DMS 273 treated with DMSO at 0.1 percent for 48 hours (cell line): ENCODE measurements around the gene RGS11.

Experiments used
- DNase-seq: peaks from one replicate; lab custom pipeline; 2025; lab: John Stamatoyannopoulos, UW

RGS11 gene

GRCh38 chr16:296806-297510, 21.2 kb upstream of the RGS11 start:
- no peak for DNase-seq

- no peak for DNase-seq
Measured at GRCh38 chr16:296276-296675, 20.5 kb upstream of the RGS11 start.

GRCh38 chr16:293043-293775, 17.5 kb upstream of the RGS11 start:
- DNase-seq = no peak

- no peak for DNase-seq
Measured at GRCh38 chr16:291539-291938, 15.8 kb upstream of the RGS11 start.

- DNase-seq = no peak
Measured at GRCh38 chr16:290681-291405, 15.1 kb upstream of the RGS11 start.

- no peak for DNase-seq
Measured at GRCh38 chr16:290015-290680, 14.4 kb upstream of the RGS11 start.

- no peak for DNase-seq
Measured at GRCh38 chr16:289395-289997, 13.8 kb upstream of the RGS11 start.

GRCh38 chr16:287981-288920, 12.5 kb upstream of the RGS11 start:
- DNase-seq = no peak

GRCh38 chr16:287298-287811, 11.6 kb upstream of the RGS11 start:
- no peak for DNase-seq

GRCh38 chr16:286491-287297, 10.9 kb upstream of the RGS11 start:
- DNase-seq = no peak

GRCh38 chr16:285146-286055, 9.7 kb upstream of the RGS11 start:
- no peak for DNase-seq

- DNase-seq = no peak
Measured at GRCh38 chr16:284204-285120, 8.7 kb upstream of the RGS11 start.

- DNase-seq = no peak
Measured at GRCh38 chr16:283033-283805, 7.5 kb upstream of the RGS11 start, which contains the start of gene PDIA2. Gene PDIA2, plus strand, starts transcription at chr16:283164. Its CDS starts 6 bp downstream, at chr16:283170.

- DNase-seq = no peak
Measured at GRCh38 chr16:282491-282890, 6.7 kb upstream of the RGS11 start.

- DNase-seq = no peak
Measured at GRCh38 chr16:281660-282255, 6.0 kb upstream of the RGS11 start.

- no peak for DNase-seq
Measured at GRCh38 chr16:280991-281659, 5.4 kb upstream of the RGS11 start.
